Stomach (tissue), 9 donors: ENCODE data around the gene MAP2K2. TPM values are rescaled to one million over a fixed set of nuclear protein-coding genes. Genes with fewer than 3 reads are reported as not detected.

Experiments
- DNase-seq, 2 donors: peaks; one replicate each; pipeline versions ENCODE4 v3.0.0 to v3.0.0-alpha.2; 2013 to 2019
- H3K27ac ChIP-seq, 5 donors: fragments of 200-600 bp in 4 of 5; sonication (generic) in 4 of 5; one replicate each; pipeline ENCODE4 v1.5.1; 2013 to 2019; ENCODE audit warnings: mild to moderate bottlenecking in 1 of 5, moderate library complexity in 1 of 5
- H3K27me3 ChIP-seq, 3 donors: fragments of 200-600 bp; sonication (generic); one replicate each; pipeline ENCODE4 v1.5.1; 2017 to 2019; ENCODE audit warnings: mixed run types in 1 of 3
- H3K36me3 ChIP-seq, 4 donors: fragments of 200-600 bp; sonication (generic); 1 replicate in 3 of 4; 2 replicates in 1 of 4; pipeline ENCODE4 v1.5.1; 2016 to 2019
- H3K4me1 ChIP-seq, 4 donors: fragments of 200-600 bp; sonication (generic); one replicate each; pipeline ENCODE4 v1.5.1; 2016 to 2019
- H3K4me3 ChIP-seq, 4 donors: fragments of 200-600 bp; sonication (generic) in 3 of 4; one replicate each; pipeline ENCODE4 v1.5.1; 2016 to 2019; ENCODE audit warnings: mild to moderate bottlenecking in 1 of 4
- H3K9me3 ChIP-seq, 4 donors: fragments of 200-600 bp; sonication (generic); one replicate each; pipeline ENCODE4 v1.5.1; 2016 to 2019
- EP300 ChIP-seq: sonication (generic); formaldehyde crosslinking; IDR thresholded peaks from one replicate; pipeline ENCODE4 v1.6.1; 2017; ENCODE audit warnings: antibody characterized with exemption
- POLR2A ChIP-seq, 4 donors: fragments of 450-650 bp; IDR thresholded peaks; one replicate each; pipeline ENCODE4 v1.6.1; 2016; ENCODE audit warnings: antibody characterized with exemption in 4 of 4, control low read depth in 2 of 4, mild to moderate bottlenecking in 1 of 4, moderate library complexity in 1 of 4
- POLR2AphosphoS5 ChIP-seq, 3 donors: sonication (generic); formaldehyde crosslinking; IDR thresholded peaks; one replicate each; pipeline ENCODE4 v1.6.1; 2016; ENCODE audit warnings: antibody characterized with exemption in 3 of 3
- WGBS, 5 donors: extraction: QIAGEN DNeasy Blood & Tissue Kit in 3 of 5; methylation state at CpG; one replicate each; pipeline versions ENCODE4 v1.1.5 to v1.1.7; 2013 to 2018; 5-methylcytosine and 5-hydroxymethylcytosine counted together
- intact Hi-C: fragments of 100-400 bp; cut with DNase I; formaldehyde crosslinking; loops from one replicate; pipeline ENCODE4 v1.15.1; 2023; ENCODE audit warnings: low total_unique reads
- polyA plus RNA-seq, 3 donors: library from polyadenylated mRNA; stranded (reverse); fragments of 200-250 nt; gene quantifications; one replicate each; pipeline ENCODE4 v1.2.3, GENCODE V29; 2013
- total RNA-seq, 5 donors: library from RNA; depleted of rRNA; stranded (reverse); fragments of >200 nt; gene quantifications; one replicate each; pipeline versions ENCODE4 v1.1.0 to v1.2.3, GENCODE V29; 2014 to 2016
- TF ChIP-seq, protein P1 (sequence below), 7 experiments: fragments of 450-650 bp in 4 of 7; fragments of 200-600 bp in 3 of 7; sonication (generic) in 3 of 7; IDR thresholded peaks; one replicate each; pipeline ENCODE4 v1.5.1; 2016 to 2019; ENCODE audit warnings: antibody characterized with exemption in 7 of 7, control low read depth in 2 of 7, mild to moderate bottlenecking in 1 of 7
- donor health status: healthy with polysubstance abuse.
- donor health status: Bipolar disorder and iron deficiency.
- donor health status: healthy.

MAP2K2 gene
- total and polyA plus RNA-seq, 8 donors, result 53.4 to 447 (median 116) TPM

DNA sequence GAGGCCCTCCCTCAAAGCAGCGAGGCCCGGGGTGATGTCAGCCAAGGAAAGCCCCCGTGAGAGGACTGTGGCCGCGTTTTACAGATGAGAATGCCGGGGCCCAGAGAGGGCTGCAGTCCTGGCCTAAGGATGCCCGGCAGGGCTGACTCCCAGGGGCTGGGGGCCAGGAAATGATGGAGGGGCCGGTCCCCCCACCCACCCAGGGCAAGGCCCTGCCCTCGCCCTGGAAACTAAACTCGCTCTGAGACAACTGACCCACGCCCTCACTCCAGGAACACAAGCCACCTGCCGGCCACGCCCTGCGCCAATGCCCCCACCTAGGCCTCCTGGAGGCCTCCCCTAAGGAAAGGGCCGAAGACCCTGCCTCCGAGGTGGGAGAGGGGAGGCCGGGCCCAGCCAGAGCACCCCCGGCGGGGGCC is 64.5 kb downstream of the MAP2K2 start:
- no peaks in the 10 kb centered on the region for H3K9me3 ChIP-seq
- H3K4me3 ChIP-seq, result peak overlapping the region; percentile 38 to 100 (median 92)
- no peaks in the 10 kb centered on the region for H3K27me3 ChIP-seq
- peak; percentile 70 to 85 for DNase-seq
- peak overlapping the region; percentile 95 to 100 (median 98) for H3K27ac ChIP-seq
- WGBS, 5 donors, result 12 to 25% (median 18%) methylated on average over 9 to 19 of the region's 19 CpGs; no CpG with 5 or more reads in 1 of the 5 donors
- peaks cover 66 to 93% (median 81%) of the 10 kb centered on the region in 4 donors for H3K4me1 ChIP-seq
- TF ChIP-seq POLR2A (IDR thresholded peaks at IDR 0.05) (no peak), EP300 (no peak), POLR2AphosphoS5 (IDR thresholded peaks at IDR 0.05) (no peak)
- TF ChIP-seq, protein P1, sequence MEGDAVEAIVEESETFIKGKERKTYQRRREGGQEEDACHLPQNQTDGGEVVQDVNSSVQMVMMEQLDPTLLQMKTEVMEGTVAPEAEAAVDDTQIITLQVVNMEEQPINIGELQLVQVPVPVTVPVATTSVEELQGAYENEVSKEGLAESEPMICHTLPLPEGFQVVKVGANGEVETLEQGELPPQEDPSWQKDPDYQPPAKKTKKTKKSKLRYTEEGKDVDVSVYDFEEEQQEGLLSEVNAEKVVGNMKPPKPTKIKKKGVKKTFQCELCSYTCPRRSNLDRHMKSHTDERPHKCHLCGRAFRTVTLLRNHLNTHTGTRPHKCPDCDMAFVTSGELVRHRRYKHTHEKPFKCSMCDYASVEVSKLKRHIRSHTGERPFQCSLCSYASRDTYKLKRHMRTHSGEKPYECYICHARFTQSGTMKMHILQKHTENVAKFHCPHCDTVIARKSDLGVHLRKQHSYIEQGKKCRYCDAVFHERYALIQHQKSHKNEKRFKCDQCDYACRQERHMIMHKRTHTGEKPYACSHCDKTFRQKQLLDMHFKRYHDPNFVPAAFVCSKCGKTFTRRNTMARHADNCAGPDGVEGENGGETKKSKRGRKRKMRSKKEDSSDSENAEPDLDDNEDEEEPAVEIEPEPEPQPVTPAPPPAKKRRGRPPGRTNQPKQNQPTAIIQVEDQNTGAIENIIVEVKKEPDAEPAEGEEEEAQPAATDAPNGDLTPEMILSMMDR (IDR thresholded peaks at IDR 0.05), result no peak
- intact Hi-C loops, result loop anchor here (10.0 kb wide), 1 partner anchor 55 kb away; the partner anchor contains the start of gene PIAS4
- peaks cover 8 to 44% (median 24%) of the 10 kb centered on the region in 4 donors for H3K36me3 ChIP-seq

DNA sequence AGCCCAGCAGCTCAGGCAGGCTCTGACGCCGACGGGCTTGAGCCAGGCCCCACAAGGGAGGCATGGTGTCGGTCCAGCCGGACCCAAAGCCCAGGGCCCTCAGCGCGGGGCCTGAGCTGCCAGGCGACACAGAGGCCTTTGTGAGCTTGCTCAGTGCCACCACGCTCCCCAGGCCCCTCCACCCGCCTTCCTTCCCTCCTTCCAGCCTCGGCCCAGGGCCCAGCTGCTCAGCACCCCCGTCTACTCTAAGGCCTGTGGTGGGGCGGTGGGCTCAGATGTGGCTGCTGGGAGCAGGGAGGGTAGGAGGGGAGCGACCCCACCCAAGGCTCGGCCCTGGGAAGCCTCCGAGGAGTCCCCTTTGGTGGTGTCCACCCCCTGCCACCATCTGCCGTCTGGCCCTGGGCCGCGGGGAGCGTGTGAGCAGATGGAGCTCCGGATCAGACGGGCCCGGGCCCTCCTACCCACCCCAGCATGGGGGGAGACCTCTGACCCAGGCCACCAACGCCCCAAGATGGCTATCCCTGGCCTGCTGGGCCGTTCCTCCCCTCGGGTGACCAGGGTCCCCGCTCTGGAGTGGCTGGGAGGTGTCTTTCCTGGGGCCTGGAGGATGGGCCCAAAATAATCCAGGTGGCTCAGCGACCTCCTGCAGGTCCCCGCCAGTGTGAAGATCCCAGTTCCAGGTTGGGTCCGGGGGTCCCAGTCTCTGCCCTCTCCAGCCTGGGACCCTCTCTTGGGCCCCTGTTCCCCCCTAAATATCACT is 65.0 kb downstream of the MAP2K2 start:
- H3K9me3 ChIP-seq, result no peaks in the 10 kb centered on the region
- no peaks in the 10 kb centered on the region for H3K27me3 ChIP-seq
- intact Hi-C loops, result loop anchor here (10.0 kb wide), 1 partner anchor 54 kb away; the partner anchor contains the start of gene PIAS4
- TF ChIP-seq, protein P1 (IDR thresholded peaks at IDR 0.05), result no peak
- no peak for TF ChIP-seq POLR2AphosphoS5 (IDR thresholded peaks at IDR 0.05)
- TF ChIP-seq EP300, result no peak
- TF ChIP-seq POLR2A (IDR thresholded peaks at IDR 0.05), result no peak
- peak in 1 of 2 donors; percentile 63 for DNase-seq
- H3K27ac ChIP-seq, result peak overlapping the region; percentile 95 to 100 (median 98)
- 17 to 57% (median 22%) methylated on average over 3 to 30 of the region's 30 CpGs for WGBS, 5 donors
- peaks cover 66 to 93% (median 83%) of the 10 kb centered on the region in 4 donors for H3K4me1 ChIP-seq
- peak overlapping the region; percentile 38 to 100 (median 92) for H3K4me3 ChIP-seq
- H3K36me3 ChIP-seq, result peaks cover 14 to 50% (median 30%) of the 10 kb centered on the region in 4 donors

DNA sequence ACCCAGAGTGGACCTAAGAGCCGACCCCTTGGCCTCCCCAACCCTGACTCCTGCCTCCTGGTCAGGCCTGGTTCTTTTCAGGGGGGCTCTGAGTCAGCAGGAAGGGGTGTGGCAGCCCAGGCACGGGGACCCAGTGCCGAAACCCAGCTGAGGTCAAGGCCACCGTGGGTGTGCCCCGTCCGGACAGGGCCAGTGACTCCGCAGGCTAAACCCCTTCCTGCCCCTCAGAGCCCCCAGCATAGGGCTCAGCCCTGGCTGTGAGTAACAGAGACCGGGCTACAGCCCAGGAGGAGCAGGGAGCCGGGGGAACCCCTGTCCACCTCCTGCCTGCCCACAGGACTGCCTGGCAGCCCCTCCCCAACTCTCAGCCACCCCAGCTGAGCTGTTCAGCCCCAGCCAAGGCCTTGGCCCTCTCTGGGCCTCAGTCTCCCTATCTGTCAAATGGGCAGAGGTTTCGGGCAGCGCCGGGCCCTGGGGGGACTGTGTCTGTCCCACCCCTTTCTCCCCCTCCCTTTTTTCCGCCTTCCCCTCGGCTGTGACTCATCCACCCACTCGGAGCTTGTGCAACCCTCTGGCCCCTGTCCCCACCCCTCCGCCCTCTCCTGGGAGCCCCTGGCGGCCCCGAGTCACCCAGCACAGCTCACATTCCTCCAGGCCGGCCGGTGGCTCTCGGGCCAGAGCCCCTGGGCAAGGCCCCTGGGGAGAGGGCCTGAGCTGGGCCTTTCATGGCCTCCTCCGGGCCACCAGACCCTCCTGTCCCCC is 65.8 kb downstream of the MAP2K2 start:
- peaks cover 66 to 93% (median 83%) of the 10 kb centered on the region in 4 donors for H3K4me1 ChIP-seq
- no peaks in the 10 kb centered on the region for H3K9me3 ChIP-seq
- TF ChIP-seq POLR2AphosphoS5 (IDR thresholded peaks at IDR 0.05), result peak in 2 of 3 donors; percentile 68 to 78
- TF ChIP-seq, protein P1 (IDR thresholded peaks at IDR 0.05), result peak in 1 of 7 experiments; percentile 33
- no peak for TF ChIP-seq EP300
- 24 to 31% (median 26%) methylated on average over 8 to 22 of the region's 22 CpGs for WGBS, 5 donors
- peaks cover 22 to 53% (median 38%) of the 10 kb centered on the region in 4 donors for H3K36me3 ChIP-seq
- H3K27me3 ChIP-seq, result no peaks in the 10 kb centered on the region
- peak overlapping the region; percentile 95 to 100 (median 98) for H3K27ac ChIP-seq
- H3K4me3 ChIP-seq, result peak overlapping the region; percentile 38 to 100 (median 92)
- intact Hi-C loops, result loop anchor here (10.0 kb wide), 1 partner anchor 53 kb away; the partner anchor contains the start of gene PIAS4
- DNase-seq, result peak; percentile 81 to 91

DNA sequence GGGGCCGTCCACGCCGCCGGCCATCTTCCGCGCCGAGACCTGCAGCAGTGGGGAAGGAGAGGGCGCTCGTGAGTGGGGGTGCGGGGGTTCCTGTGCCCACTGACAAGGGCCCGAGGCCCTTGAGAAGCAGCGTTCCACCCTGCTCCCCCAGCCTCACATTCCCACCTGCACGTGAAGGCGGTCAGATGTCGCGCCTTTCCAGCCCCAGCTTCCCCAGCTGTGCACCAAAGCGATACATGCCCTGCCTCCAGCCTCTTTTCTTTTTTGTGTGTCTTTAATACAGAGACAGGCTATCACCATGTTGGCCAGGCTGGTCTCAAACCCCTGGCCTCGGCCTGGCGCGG is 68.7 kb downstream of the MAP2K2 start:
- peaks cover 32 to 71% (median 63%) of the 10 kb centered on the region in 4 donors for H3K36me3 ChIP-seq
- H3K27me3 ChIP-seq, result no peaks in the 10 kb centered on the region
- no peak overlapping the region for H3K27ac ChIP-seq
- H3K4me3 ChIP-seq, result no peak overlapping the region
- no peaks in the 10 kb centered on the region for H3K9me3 ChIP-seq
- intact Hi-C loops, result loop anchor here (10.0 kb wide), 1 partner anchor 50 kb away; the partner anchor contains the start of gene PIAS4
- H3K4me1 ChIP-seq, result peaks cover 55 to 93% (median 80%) of the 10 kb centered on the region in 4 donors
- 92 to 94% (median 94%) methylated on average over 10 to 20 of the region's 20 CpGs for WGBS, 5 donors
- DNase-seq, result no peak
- no peak for TF ChIP-seq POLR2AphosphoS5 (IDR thresholded peaks at IDR 0.05)
